OCI-LY1 (cell line): Measurements from ENCODE around the gene CEP63.

ENCODE experiments used
- CTCF ChIP-seq: fragments of 200-600 bp; sonication (generic), shearing (Covaris generic); IDR thresholded peaks from 2 replicates; pipeline ENCODE4 v1.5.1; 2017; ENCODE audit warnings: mild to moderate bottlenecking, antibody characterized with exemption, low read length, moderate library complexity, mixed read lengths
- EZH2 ChIP-seq: fragments of 200-600 bp; sonication (generic), shearing (Covaris generic); IDR thresholded peaks from 2 replicates; pipeline ENCODE4 v1.8.0; 2017; ENCODE audit warnings: borderline replicate concordance, mixed run types, mild to moderate bottlenecking, antibody characterized with exemption, low read length, moderate library complexity, mixed read lengths

- TF ChIP-seq CTCF, result no peak
- TF ChIP-seq EZH2, result no peak
Measured at GRCh38 chr3:134567605-134568004, 81.7 kb downstream of the CEP63 start.
